K562 (cell line): ENCODE measurements around the gene CFAP92. TPM values are rescaled to one million over a fixed set of nuclear protein-coding genes. Genes with fewer than 3 reads are reported as not detected.

Source experiments
- ATF3 ChIP-seq, 2 experiments: fragments of 450-650 bp in 1 of 2; sonication (generic) in 1 of 2; formaldehyde crosslinking in 1 of 2; IDR thresholded peaks in 1 of 2; conservative IDR thresholded peaks in 1 of 2; 2 replicates each; pipeline versions ENCODE4 v1.6.1 to v1.8.1; 2016 to 2023; ENCODE audit warnings: mild to moderate bottlenecking in 2 of 2, moderate library complexity in 2 of 2, inconsistent platforms in 1 of 2, missing genetic modification reagents in 1 of 2
- C11orf30 ChIP-seq: fragments of 450-650 bp; IDR thresholded peaks from 2 replicates; pipeline ENCODE4 v1.6.1; 2016; ENCODE audit warnings: low read depth, mild to moderate bottlenecking
- CAMTA2 ChIP-seq: fragments of 250-450 bp; sonication (Bioruptor Pico); conservative IDR thresholded peaks from 2 replicates; pipeline ENCODE4 v1.5.1; 2022
- CGGBP1 ChIP-seq: fragments of 250-450 bp; sonication (Bioruptor Pico); IDR thresholded peaks from 2 replicates; pipeline ENCODE4 v1.9.0; 2021; ENCODE audit warnings: mild to moderate bottlenecking
- CREB3 ChIP-seq: fragments of 450-650 bp; conservative IDR thresholded peaks from 2 replicates; pipeline ENCODE4 v1.6.1; 2016; ENCODE audit warnings: missing genetic modification characterization, low read depth, mild to moderate bottlenecking, missing compliant biosample characterization, moderate library complexity
- ETS1 ChIP-seq: conservative IDR thresholded peaks from 2 replicates; pipeline ENCODE4 v1.6.1; 2011; ENCODE audit warnings: low read depth, mild to moderate bottlenecking, low read length; ENCODE audit not compliant: control insufficient read depth
- HDAC6 ChIP-seq: IDR thresholded peaks from 2 replicates; pipeline ENCODE4 v1.6.1; 2012; ENCODE audit warnings: low read depth, mild to moderate bottlenecking, control low read depth, inconsistent platforms, low read length, moderate library complexity
- NFE2 ChIP-seq: IDR thresholded peaks from 2 replicates; pipeline ENCODE4 v1.6.1; 2014; ENCODE audit warnings: antibody characterized with exemption, low read depth
- NRF1 ChIP-seq, 2 experiments: fragments of 450-650 bp; IDR thresholded peaks in 1 of 2; conservative IDR thresholded peaks in 1 of 2; 2 replicates each; pipeline ENCODE4 v1.6.1; 2014; ENCODE audit warnings: mild to moderate bottlenecking in 2 of 2
- POLR2A ChIP-seq: fragments of 450-650 bp; conservative IDR thresholded peaks from 2 replicates; pipeline ENCODE4 v1.6.1; 2016
- RAD21 ChIP-seq, 2 experiments: fragments of 250-450 bp in 1 of 2; fragments of 450-650 bp in 1 of 2; sonication (Bioruptor Pico) in 1 of 2; formaldehyde crosslinking in 1 of 2; IDR thresholded peaks in 1 of 2; conservative IDR thresholded peaks in 1 of 2; 2 replicates each; pipeline versions ENCODE4 v1.4.0 to v1.8.0; 2020 to 2022; ENCODE audit warnings: mild to moderate bottlenecking in 2 of 2, moderate library complexity in 1 of 2
- RREB1 ChIP-seq: fragments of 250-450 bp; sonication (Bioruptor Pico); IDR thresholded peaks from 2 replicates; pipeline ENCODE4 v1.4.0; 2020
- SREBF1 ChIP-seq: fragments of 150-350 bp; IDR thresholded peaks from 2 replicates; pipeline ENCODE4 v1.6.1; 2014; ENCODE audit warnings: antibody characterized with exemption, low read depth, low read length, borderline replicate concordance
- SUPT5H ChIP-seq: fragments of 450-650 bp; IDR thresholded peaks from 2 replicates; pipeline ENCODE4 v1.6.1; 2016
- YBX1 ChIP-seq: fragments of 450-650 bp; IDR thresholded peaks from 2 replicates; pipeline ENCODE4 v1.7.1; 2016; ENCODE audit warnings: mild to moderate bottlenecking
- ZNF277 ChIP-seq: fragments of 250-450 bp; sonication (Bioruptor Pico); IDR thresholded peaks from 2 replicates; pipeline ENCODE4 v1.8.0; 2022; ENCODE audit warnings: inconsistent platforms, mild to moderate bottlenecking, moderate library complexity, borderline replicate concordance
- ZNF311 ChIP-seq: fragments of 250-450 bp; sonication (Bioruptor Pico); IDR thresholded peaks from 2 replicates; pipeline ENCODE4 v1.4.0; 2020; ENCODE audit warnings: mild to moderate bottlenecking, moderate library complexity
- ZNF316 ChIP-seq: fragments of 450-650 bp; IDR thresholded peaks from 2 replicates; pipeline ENCODE4 v1.6.1; 2016
- ZNF668 ChIP-seq: fragments of 250-450 bp; sonication (Bioruptor Pico); IDR thresholded peaks from 2 replicates; pipeline ENCODE4 v1.8.0; 2022; ENCODE audit warnings: mild to moderate bottlenecking, inconsistent platforms
- polyA plus RNA-seq, 8 experiments: library from polyadenylated mRNA; depleted of rRNA in 4 of 8; stranded (reverse) in 5 of 8; unstranded in 3 of 8; fragments of >200 nt; fragmentation: Nextera tagmentation in 2 of 8; fragmentation: Illumina TruSeq in 1 of 8; extraction: Ambion mirVana in 2 of 8; extraction: Trizol in 1 of 8; gene quantifications; 2 replicates each; pipeline versions ENCODE4 v1.2.1 to v1.2.3, GENCODE V29; 2011 to 2014; ENCODE audit warnings: inconsistent platforms in 1 of 8, missing spikeins in 1 of 8
- total RNA-seq, 7 experiments: library from RNA; depleted of rRNA in 6 of 7; stranded (reverse); fragments of >200 nt in 6 of 7; fragmentation: Illumina TruSeq in 2 of 7; extraction: Trizol in 2 of 7; gene quantifications; 2 replicates each; pipeline versions ENCODE4 v1.2.1 to v1.2.3, GENCODE V29; 2011 to 2021; ENCODE audit warnings: low replicate concordance in 1 of 7

Gene CFAP92
- total and polyA plus RNA-seq, 9 of the 15 experiments (the other 6 are each of a cell fraction or from before 2014, with no cell fraction given), result 0.06 to 0.62 (median 0.36) TPM

GRCh38 chr3:128878011-128878457 lies 115.8 kb downstream of the CFAP92 start (continued):
- no peak for TF ChIP-seq ZNF277 (CRISPR knock-in tag)
- TF ChIP-seq RREB1, result no peak; the same call in 1 of the 2 replicates
- no peak for TF ChIP-seq NFE2
- no peak for TF ChIP-seq NRF1 (conservative IDR thresholded peaks at IDR 0.05 in 1 of 2, IDR thresholded peaks at IDR 0.05 in 1 of 2)
- no peak for TF ChIP-seq ZNF316
- TF ChIP-seq YBX1, result no peak
- TF ChIP-seq ATF3 (IDR thresholded peaks at IDR 0.05), result no peak
- TF ChIP-seq ATF3 (CRISPR knock-in tag; conservative IDR thresholded peaks at IDR 0.05), result no peak
- no peak for TF ChIP-seq C11orf30
- TF ChIP-seq POLR2A, result no peak
- TF ChIP-seq RAD21 (CRISPR knock-in tag; conservative IDR thresholded peaks at IDR 0.05 in 1 of 2, IDR thresholded peaks at IDR 0.05 in 1 of 2), result no peak
- peak; percentile 67; the same call in 1 of the 2 replicates for TF ChIP-seq ZNF668
- TF ChIP-seq SREBF1, result no peak
- no peak for TF ChIP-seq HDAC6
- TF ChIP-seq ZNF311 (CRISPR knock-in tag), result peak; percentile 59; the same call in 1 of the 2 replicates
- no peak for TF ChIP-seq ETS1
- TF ChIP-seq CAMTA2 (CRISPR knock-in tag), result no peak
- TF ChIP-seq CREB3, result peak; percentile 89
- no peak for TF ChIP-seq CGGBP1 (CRISPR knock-in tag)
- no peak for TF ChIP-seq SUPT5H
